HG02970 (cell line): ENCODE data around the gene GORAB.

Experiments used
- ATAC-seq: cut with Tn5 transposase; IDR thresholded peaks from one replicate; pipeline ENCODE4 v1.9.1; 2021; ENCODE audit warnings: mild to moderate bottlenecking, moderate library complexity, moderate number of reproducible peaks; ENCODE audit not compliant: unreplicated experiment, low FRiP score

The GORAB gene

GRCh38 chr1:170537798-170538503 lies 6.0 kb downstream of the GORAB start:
- no peak for ATAC-seq

- no peak for ATAC-seq
Measured at GRCh38 chr1:170538687-170539086, 6.7 kb downstream of the GORAB start.

- no peak for ATAC-seq
Measured at GRCh38 chr1:170539154-170539553, 7.2 kb downstream of the GORAB start.

GRCh38 chr1:170544624-170545023 lies 12.7 kb downstream of the GORAB start:
- no peak for ATAC-seq

GRCh38 chr1:170545476-170545875 lies 13.5 kb downstream of the GORAB start:
- ATAC-seq: no peak

- ATAC-seq: no peak
Measured at GRCh38 chr1:170547255-170547654, 15.3 kb downstream of the GORAB start.

- ATAC-seq: no peak
Measured at GRCh38 chr1:170548497-170548896, 16.5 kb downstream of the GORAB start.

GRCh38 chr1:170555370-170555769 lies 23.4 kb downstream of the GORAB start:
- no peak for ATAC-seq

GRCh38 chr1:170556917-170557316 lies 25.0 kb downstream of the GORAB start:
- no peak for ATAC-seq

GRCh38 chr1:170558731-170559130 lies 26.8 kb downstream of the GORAB start:
- no peak for ATAC-seq

GRCh38 chr1:170559166-170559565 lies 27.2 kb downstream of the GORAB start:
- ATAC-seq: no peak

GRCh38 chr1:170560681-170561285 lies 28.8 kb downstream of the GORAB start:
- ATAC-seq: no peak

- ATAC-seq: no peak
Measured at GRCh38 chr1:170562646-170563338, 30.8 kb downstream of the GORAB start.

- ATAC-seq: no peak
Measured at GRCh38 chr1:170567214-170567613, 35.2 kb downstream of the GORAB start.

GRCh38 chr1:170568197-170568596 lies 36.2 kb downstream of the GORAB start:
- ATAC-seq: no peak

- no peak for ATAC-seq
Measured at GRCh38 chr1:170576980-170577379, 45.0 kb downstream of the GORAB start.

- no peak for ATAC-seq
Measured at GRCh38 chr1:170578359-170578758, 46.4 kb downstream of the GORAB start.

- no peak for ATAC-seq
Measured at GRCh38 chr1:170580636-170581440, 48.9 kb downstream of the GORAB start.

GRCh38 chr1:170583186-170583585 lies 51.2 kb downstream of the GORAB start:
- ATAC-seq: no peak

- ATAC-seq: no peak
Measured at GRCh38 chr1:170586321-170587252, 54.6 kb downstream of the GORAB start.
